ENCODE results near the gene NR5A2.

Gene NR5A2

GRCh38 chr1:200115532-200115931, 88.0 kb downstream of the NR5A2 start:
- Histone ChIP-seq H3K36me3 (ENCODE audit: control insufficient read depth, insufficient read depth, low read length) (no peaks in the 10 kb centered on the region), H3K27me3 (replicated peaks; ENCODE audit: control insufficient read depth, insufficient read depth, low read length) (no peaks in the 10 kb centered on the region), H3K4me3 (replicated peaks; ENCODE audit: low read depth, low read length) (no peak overlapping the region)
- no peak for TF ChIP-seq CTCF (IDR thresholded peaks at IDR 0.05; ENCODE audit: insufficient read depth, low read length, poor library complexity, severe bottlenecking)
- no peak for DNase-seq (ENCODE audit: extremely low read depth, insufficient read length)

- H3K36me3 ChIP-seq (ENCODE audit: control insufficient read depth, insufficient read depth, low read length) = no peaks in the 10 kb centered on the region
- no peak for TF ChIP-seq CTCF (IDR thresholded peaks at IDR 0.05; ENCODE audit: insufficient read depth, low read length, poor library complexity, severe bottlenecking)
- no peaks in the 10 kb centered on the region for H3K27me3 ChIP-seq (replicated peaks; ENCODE audit: control insufficient read depth, insufficient read depth, low read length)
- DNase-seq (ENCODE audit: extremely low read depth, insufficient read length) = no peak
- H3K4me3 ChIP-seq (replicated peaks; ENCODE audit: low read depth, low read length) = no peak overlapping the region
Observed at GRCh38 chr1:200116324-200116723, 88.8 kb downstream of the NR5A2 start.

GRCh38 chr1:200118779-200119505, 91.4 kb downstream of the NR5A2 start:
- no peaks in the 10 kb centered on the region for H3K36me3 ChIP-seq (ENCODE audit: control insufficient read depth, insufficient read depth, low read length)
- no peak overlapping the region for H3K4me3 ChIP-seq (replicated peaks; ENCODE audit: low read depth, low read length)
- no peaks in the 10 kb centered on the region for H3K27me3 ChIP-seq (replicated peaks; ENCODE audit: control insufficient read depth, insufficient read depth, low read length)
- DNase-seq (ENCODE audit: extremely low read depth, insufficient read length) = peak; percentile 26
- no peak for TF ChIP-seq CTCF (IDR thresholded peaks at IDR 0.05; ENCODE audit: insufficient read depth, low read length, poor library complexity, severe bottlenecking)

GRCh38 chr1:200121421-200121820, 93.9 kb downstream of the NR5A2 start:
- no peak overlapping the region for H3K4me3 ChIP-seq (replicated peaks; ENCODE audit: low read depth, low read length)
- no peaks in the 10 kb centered on the region for H3K36me3 ChIP-seq (ENCODE audit: control insufficient read depth, insufficient read depth, low read length)
- TF ChIP-seq CTCF (IDR thresholded peaks at IDR 0.05; ENCODE audit: insufficient read depth, low read length, poor library complexity, severe bottlenecking) = no peak
- no peaks in the 10 kb centered on the region for H3K27me3 ChIP-seq (replicated peaks; ENCODE audit: control insufficient read depth, insufficient read depth, low read length)
- no peak for DNase-seq (ENCODE audit: extremely low read depth, insufficient read length)

- Histone ChIP-seq H3K4me3 (replicated peaks; ENCODE audit: low read depth, low read length) (no peak overlapping the region), H3K36me3 (ENCODE audit: control insufficient read depth, insufficient read depth, low read length) (no peaks in the 10 kb centered on the region), H3K27me3 (replicated peaks; ENCODE audit: control insufficient read depth, insufficient read depth, low read length) (no peaks in the 10 kb centered on the region)
- TF ChIP-seq CTCF (IDR thresholded peaks at IDR 0.05; ENCODE audit: insufficient read depth, low read length, poor library complexity, severe bottlenecking) = no peak
- no peak for DNase-seq (ENCODE audit: extremely low read depth, insufficient read length)
Observed at GRCh38 chr1:200124309-200124708, 96.8 kb downstream of the NR5A2 start.

DNA sequence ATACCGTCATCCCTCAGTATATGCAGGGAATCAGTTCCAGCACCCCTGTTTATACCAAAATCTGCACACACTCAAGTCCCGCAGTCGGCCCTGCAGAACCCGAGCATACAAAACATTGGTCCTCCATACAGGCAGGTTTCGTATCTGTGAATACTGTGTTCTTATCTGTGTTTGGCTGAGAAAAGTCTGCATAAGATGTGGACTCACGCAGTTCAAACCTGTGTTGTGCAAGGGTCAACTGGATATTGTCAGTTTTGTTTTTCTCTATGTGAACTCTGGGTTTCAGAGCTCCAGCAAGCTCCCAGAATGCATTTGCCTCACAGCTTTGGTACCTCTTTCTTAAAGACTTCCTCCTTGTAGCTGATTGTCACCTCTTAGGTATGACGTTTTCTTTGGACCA, 100.6 kb downstream of the NR5A2 start:
- DNase-seq (ENCODE audit: extremely low read depth, insufficient read length) = no peak
- no peak for TF ChIP-seq CTCF (IDR thresholded peaks at IDR 0.05; ENCODE audit: insufficient read depth, low read length, poor library complexity, severe bottlenecking)
- no peaks in the 10 kb centered on the region for H3K27me3 ChIP-seq (replicated peaks; ENCODE audit: control insufficient read depth, insufficient read depth, low read length)

More for the DNA sequence above, 100.6 kb downstream of the NR5A2 start:
- H3K4me3 ChIP-seq (replicated peaks; ENCODE audit: low read depth, low read length) = no peak overlapping the region
- no peaks in the 10 kb centered on the region for H3K36me3 ChIP-seq (ENCODE audit: control insufficient read depth, insufficient read depth, low read length)
